ENCODE measurements around the gene SPAG9.

Gene SPAG9

DNA sequence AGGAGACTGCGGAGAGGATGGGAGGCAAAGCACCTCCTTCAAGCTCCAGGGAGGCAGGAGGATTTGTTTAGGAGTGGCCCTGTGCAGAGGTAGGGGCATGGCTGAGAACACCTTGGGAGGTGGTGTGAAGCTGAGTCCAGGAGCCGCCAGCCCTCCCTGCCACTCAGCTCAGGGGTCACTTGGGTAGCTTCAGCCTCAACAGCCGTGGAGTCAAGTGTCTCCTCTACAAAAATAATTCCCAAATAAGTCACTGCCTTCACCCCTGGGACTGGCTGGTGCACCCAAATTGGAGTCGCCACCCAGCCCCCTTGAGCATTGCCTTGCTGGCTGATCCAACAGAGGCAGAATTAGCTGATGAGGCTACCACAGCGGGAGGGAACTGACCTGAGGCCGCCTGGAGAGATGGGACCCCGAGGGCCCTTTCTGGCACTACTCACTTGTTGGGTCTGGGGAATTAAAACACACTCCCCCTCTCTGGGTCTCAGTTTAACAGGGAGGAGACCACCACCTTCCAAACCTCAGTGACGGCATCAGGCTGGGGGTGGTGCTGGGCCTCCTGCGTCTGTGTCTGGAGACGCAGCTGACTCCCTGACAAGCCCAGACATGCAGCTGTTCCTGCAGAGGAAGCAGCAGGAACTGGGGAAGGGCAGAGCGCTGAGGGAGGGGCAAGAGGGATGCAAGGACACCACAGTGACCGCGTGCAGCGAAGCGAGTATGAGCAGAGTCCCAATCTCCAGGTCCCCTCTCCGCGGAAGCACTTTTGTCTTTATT lies 166.7 kb downstream of the SPAG9 start:
- CTCF ChIA-PET: interaction anchor here (0.8 to 4.3 kb wide), 6 partner anchors 9 to 171 kb away, joined by 3 to 40 read pairs (median 4); no protein-coding TSS in a partner anchor
- no peak for TF ChIP-seq HDGF (IDR thresholded peaks at IDR 0.05; ENCODE audit: borderline replicate concordance)
- TF ChIP-seq, protein P1, sequence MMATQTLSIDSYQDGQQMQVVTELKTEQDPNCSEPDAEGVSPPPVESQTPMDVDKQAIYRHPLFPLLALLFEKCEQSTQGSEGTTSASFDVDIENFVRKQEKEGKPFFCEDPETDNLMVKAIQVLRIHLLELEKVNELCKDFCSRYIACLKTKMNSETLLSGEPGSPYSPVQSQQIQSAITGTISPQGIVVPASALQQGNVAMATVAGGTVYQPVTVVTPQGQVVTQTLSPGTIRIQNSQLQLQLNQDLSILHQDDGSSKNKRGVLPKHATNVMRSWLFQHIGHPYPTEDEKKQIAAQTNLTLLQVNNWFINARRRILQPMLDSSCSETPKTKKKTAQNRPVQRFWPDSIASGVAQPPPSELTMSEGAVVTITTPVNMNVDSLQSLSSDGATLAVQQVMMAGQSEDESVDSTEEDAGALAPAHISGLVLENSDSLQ (IDR thresholded peaks at IDR 0.05): no peak
- DNase-seq (ENCODE audit: extremely low spot score): peak; percentile 70
- POLR2A ChIA-PET: interaction anchor here (1.2 to 4.5 kb wide), 7 partner anchors 88 to 190 kb away, joined by 3 to 81 read pairs (median 4); partner anchors contain the start of genes SPAG9 and TOB1

DNA sequence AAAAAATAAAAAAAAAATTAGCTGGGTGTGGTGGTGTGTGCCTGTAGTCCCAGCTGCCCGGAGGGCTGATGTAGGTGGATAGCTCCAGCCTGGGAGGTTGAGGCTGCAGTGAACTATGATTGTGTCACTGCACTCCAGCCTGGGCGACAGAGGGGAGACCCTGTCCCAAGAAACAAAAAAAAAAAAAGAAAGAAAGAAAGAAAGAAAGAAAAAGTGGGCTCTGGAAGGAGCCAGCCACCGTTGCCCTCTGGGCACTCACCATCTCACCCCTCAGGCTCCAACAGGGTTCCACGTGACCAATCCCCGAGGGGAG lies 167.2 kb downstream of the SPAG9 start:
- DNase-seq (ENCODE audit: extremely low spot score): no peak
- ChIA-PET CTCF (interaction anchor here (0.9 to 4.3 kb wide), 5 partner anchors 10 to 170 kb away, joined by 3 to 40 read pairs (median 4); no protein-coding TSS in a partner anchor), POLR2A (interaction anchor here (1.3 to 4.5 kb wide), 5 partner anchors 87 to 190 kb away, joined by 3 to 81 read pairs (median 7); partner anchors contain the start of genes SPAG9 and TOB1)
- TF ChIP-seq ELF4 (IDR thresholded peaks at IDR 0.05): no peak
- TF ChIP-seq L3MBTL2 (conservative IDR thresholded peaks at IDR 0.05): no peak
- no peak for TF ChIP-seq ZNF384 (IDR thresholded peaks at IDR 0.05)
- TF ChIP-seq FOXM1 (IDR thresholded peaks at IDR 0.05; ENCODE audit: borderline replicate concordance): no peak
- no peak for TF ChIP-seq HDGF (IDR thresholded peaks at IDR 0.05; ENCODE audit: borderline replicate concordance)
- TF ChIP-seq LEF1 (IDR thresholded peaks at IDR 0.05; ENCODE audit: borderline replicate concordance): no peak
- TF ChIP-seq SUZ12 (IDR thresholded peaks at IDR 0.05): no peak
- TF ChIP-seq BHLHE40 (IDR thresholded peaks at IDR 0.05; ENCODE audit: borderline replicate concordance): no peak

DNA sequence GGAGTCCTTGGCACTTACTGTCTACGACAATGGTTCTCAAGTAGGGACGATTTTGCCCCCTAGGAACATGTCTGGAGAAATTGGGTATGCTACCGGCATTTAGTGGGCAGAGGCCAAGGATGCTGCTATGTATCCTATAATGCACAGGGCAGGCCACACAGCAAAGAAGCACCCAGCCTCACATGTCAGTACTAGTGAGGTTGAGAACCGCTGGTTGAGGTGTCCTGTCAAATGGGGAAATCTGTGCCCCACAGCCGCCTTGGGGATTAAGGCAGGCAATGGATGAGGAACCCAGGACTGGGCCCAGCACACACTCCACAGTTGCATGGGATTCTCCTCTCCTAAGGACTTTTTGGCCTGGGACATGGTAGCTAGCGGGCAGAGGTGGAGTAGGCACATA lies 167.8 kb downstream of the SPAG9 start:
- DNase-seq (ENCODE audit: extremely low spot score): no peak
- POLR2A ChIA-PET: interaction anchor here (1.6 to 6.1 kb wide), 3 partner anchors 87 to 101 kb away, joined by 3 to 93 read pairs (median 81); partner anchors contain the start of gene TOB1
- TF ChIP-seq FOXA1 (IDR thresholded peaks at IDR 0.05) (no peak), HDGF (IDR thresholded peaks at IDR 0.05; ENCODE audit: borderline replicate concordance) (no peak), SUZ12 (IDR thresholded peaks at IDR 0.05) (no peak), TARDBP (IDR thresholded peaks at IDR 0.05) (no peak), SP1 (IDR thresholded peaks at IDR 0.05) (no peak), LEF1 (IDR thresholded peaks at IDR 0.05; ENCODE audit: borderline replicate concordance) (no peak), FOXM1 (IDR thresholded peaks at IDR 0.05; ENCODE audit: borderline replicate concordance) (no peak), CTBP1 (IDR thresholded peaks at IDR 0.05; ENCODE audit: borderline replicate concordance) (no peak), L3MBTL2 (conservative IDR thresholded peaks at IDR 0.05) (no peak), BHLHE40 (IDR thresholded peaks at IDR 0.05; ENCODE audit: borderline replicate concordance) (no peak)
- TF ChIP-seq, protein P1 (IDR thresholded peaks at IDR 0.05): no peak
- CTCF ChIA-PET: interaction anchor here (4.3 kb wide), 1 partner anchor 90 kb away, joined by 23 read pairs; no protein-coding TSS in a partner anchor

DNA sequence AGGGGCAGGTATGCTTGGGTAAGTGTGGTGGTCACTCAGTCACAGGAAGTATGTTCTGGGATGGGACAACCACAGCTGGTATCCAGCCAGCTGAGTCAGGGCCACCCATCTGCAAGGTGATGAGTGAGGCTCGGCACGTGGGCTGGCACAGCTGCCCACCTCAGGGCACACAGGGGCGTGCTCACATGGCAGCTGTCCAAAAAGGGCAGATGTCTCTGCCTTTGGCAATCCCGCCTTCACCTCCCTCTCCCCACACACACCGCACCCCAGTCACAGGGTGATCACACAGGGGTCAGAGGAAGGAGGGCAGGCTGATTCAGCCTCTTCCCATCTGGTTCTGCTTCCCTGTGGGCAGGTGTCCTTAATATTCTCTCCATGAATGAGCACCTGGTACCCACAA lies 168.7 kb downstream of the SPAG9 start:
- CTCF ChIA-PET: interaction anchor here (4.3 kb wide), 1 partner anchor 89 kb away, joined by 23 read pairs; no protein-coding TSS in a partner anchor
- no peak for DNase-seq (ENCODE audit: extremely low spot score)

DNA sequence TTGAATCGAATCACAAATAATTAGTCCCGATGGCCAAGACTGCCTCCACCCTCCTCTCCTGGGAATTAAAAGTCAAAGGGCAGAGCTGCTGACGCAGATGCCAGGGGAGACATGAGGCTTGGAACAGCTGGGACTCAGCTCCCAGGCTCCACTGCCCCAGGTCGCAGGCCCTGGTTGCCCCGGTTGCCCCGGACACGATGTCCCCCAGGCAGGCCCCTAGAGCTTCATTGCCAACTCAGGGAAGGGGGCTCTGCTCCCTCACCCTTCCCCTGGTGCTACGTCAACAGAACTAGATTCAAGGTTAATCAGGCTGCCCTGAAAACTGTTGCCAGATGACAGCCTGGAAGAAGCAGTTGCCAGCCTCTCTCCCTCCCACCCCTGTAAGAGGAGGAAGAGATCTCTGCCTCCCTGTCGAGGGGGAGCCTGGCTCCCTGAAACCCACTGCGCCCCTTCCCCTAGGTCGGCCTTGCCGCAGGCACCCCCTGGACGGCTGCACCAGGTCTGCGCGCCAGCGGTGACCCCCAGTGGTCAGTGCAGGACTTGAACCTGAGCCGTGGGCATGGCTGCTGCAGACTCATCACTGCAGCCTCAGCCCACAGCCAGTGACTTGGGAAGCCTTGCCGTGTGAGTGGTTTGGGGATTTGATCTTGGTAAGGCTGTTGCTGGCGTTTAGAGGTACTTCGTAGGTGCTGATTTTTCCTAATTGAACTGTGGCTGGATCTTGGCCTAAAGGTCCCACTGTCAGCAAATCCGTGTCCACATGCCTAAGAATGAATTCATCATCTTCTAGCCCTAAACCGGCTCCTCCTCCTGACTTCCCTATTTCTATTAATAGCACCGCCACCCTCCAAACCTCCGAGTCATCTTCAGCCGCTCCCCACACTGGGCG lies 170.4 kb downstream of the SPAG9 start:
- peak; percentile 62 for DNase-seq (ENCODE audit: extremely low spot score)

More for the DNA sequence above, 168.7 kb downstream of the SPAG9 start:
- TF ChIP-seq LEF1 (IDR thresholded peaks at IDR 0.05; ENCODE audit: borderline replicate concordance) (no peak), FOXA1 (IDR thresholded peaks at IDR 0.05) (no peak), BHLHE40 (IDR thresholded peaks at IDR 0.05; ENCODE audit: borderline replicate concordance) (no peak)
- POLR2A ChIA-PET: interaction anchor here (1.6 to 6.1 kb wide), 2 partner anchors 87 to 100 kb away, joined by 3 to 93 read pairs; partner anchors contain the start of gene TOB1

DNA sequence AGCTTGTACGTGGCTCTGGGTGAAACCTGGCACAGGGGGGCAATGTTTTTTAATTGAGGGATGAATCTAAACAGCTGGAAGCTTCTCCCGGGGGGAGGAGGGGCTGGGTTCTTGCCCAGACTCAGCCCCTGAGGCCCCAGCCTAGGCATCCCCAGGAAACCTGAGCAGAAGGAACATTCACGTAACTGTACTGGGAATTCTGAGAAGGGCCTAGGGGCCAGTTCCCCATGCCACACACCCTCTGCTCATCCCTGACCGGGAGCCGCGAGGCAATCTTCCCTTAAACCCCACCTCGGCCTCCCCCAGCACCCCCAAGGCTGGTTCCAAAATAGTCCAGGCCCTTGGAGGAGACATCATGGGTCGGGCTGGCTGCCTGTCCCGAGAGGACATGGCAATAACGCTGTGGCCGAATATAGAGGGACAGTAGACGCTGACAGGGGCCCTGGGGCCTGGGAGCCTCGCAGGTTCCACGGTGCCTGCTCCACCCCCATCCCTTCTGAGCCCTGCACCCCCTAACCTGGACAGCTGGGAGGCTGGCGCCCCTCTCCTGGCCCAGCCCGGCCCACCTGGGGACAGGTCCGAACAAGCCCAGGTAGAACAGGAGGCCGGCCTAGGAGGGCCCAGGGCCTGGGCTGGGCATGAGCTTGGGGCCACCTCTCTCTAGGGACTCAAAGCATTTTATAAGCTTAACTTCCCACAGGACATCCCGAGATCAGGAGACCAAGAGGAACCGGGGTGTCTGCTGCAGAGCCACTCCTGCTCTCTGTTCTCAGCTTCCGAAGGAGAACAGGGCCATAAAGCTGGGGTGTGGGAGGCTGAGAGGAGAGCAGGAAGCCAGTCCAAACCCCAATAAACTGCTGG lies 171.3 kb downstream of the SPAG9 start:
- ChIA-PET POLR2A (interaction anchor here (1.0 to 6.1 kb wide), 6 partner anchors 18 to 97 kb away, joined by 3 to 93 read pairs (median 4); partner anchors contain the start of gene TOB1), CTCF (interaction anchor here (0.5 to 3.5 kb wide), 13 partner anchors 8 to 275 kb away, joined by 3 to 62 read pairs (median 3); partner anchors contain the start of gene TOB1)
- no peak for TF ChIP-seq FOXM1 (IDR thresholded peaks at IDR 0.05; ENCODE audit: borderline replicate concordance)
- TF ChIP-seq FOXK2 (IDR thresholded peaks at IDR 0.05): no peak
- no peak for TF ChIP-seq ELF4 (IDR thresholded peaks at IDR 0.05)
- TF ChIP-seq HDGF (IDR thresholded peaks at IDR 0.05; ENCODE audit: borderline replicate concordance): no peak
- no peak for TF ChIP-seq FOXA1 (IDR thresholded peaks at IDR 0.05)
- no peak for DNase-seq (ENCODE audit: extremely low spot score)

More for the DNA sequence above, 170.4 kb downstream of the SPAG9 start:
- ChIA-PET CTCF (interaction anchor here (0.5 to 3.5 kb wide), 11 partner anchors 9 to 276 kb away, joined by 3 to 62 read pairs (median 4); partner anchors contain the start of gene TOB1), POLR2A (interaction anchor here (1.0 to 6.1 kb wide), 5 partner anchors 19 to 98 kb away, joined by 4 to 93 read pairs (median 5); partner anchors contain the start of gene TOB1)
- TF ChIP-seq FOXK2 (IDR thresholded peaks at IDR 0.05): no peak
- TF ChIP-seq FOXA1 (IDR thresholded peaks at IDR 0.05): no peak
- TF ChIP-seq CTBP1 (IDR thresholded peaks at IDR 0.05; ENCODE audit: borderline replicate concordance): no peak
- no peak for TF ChIP-seq NFRKB (IDR thresholded peaks at IDR 0.05)
- no peak for TF ChIP-seq BHLHE40 (IDR thresholded peaks at IDR 0.05; ENCODE audit: borderline replicate concordance)
- no peak for TF ChIP-seq LEF1 (IDR thresholded peaks at IDR 0.05; ENCODE audit: borderline replicate concordance)

All from HEK293T (cell line).